MM.1S (cell line): ENCODE data around the gene DNAJB8.

Experiments
- DNase-seq: peaks from one replicate; pipeline ENCODE4 v3.0.0-alpha.2; 2015
- H2AFZ ChIP-seq: fragments of 300-600 bp; sonication (generic); 2 replicates; pipeline ENCODE4 v1.6.0; 2016; ENCODE audit warnings: antibody characterized with exemption, low read length
- H3F3A ChIP-seq: fragments of 300-600 bp; sonication (generic); 2 replicates; pipeline ENCODE4 v1.6.1; 2016; ENCODE audit warnings: mild to moderate bottlenecking, antibody characterized with exemption, low read length, moderate library complexity, mixed read lengths; ENCODE audit not compliant: insufficient read depth
- H3K27ac ChIP-seq: fragments of 300-600 bp; sonication (generic); 2 replicates; pipeline ENCODE4 v1.5.1; 2016; ENCODE audit warnings: mild to moderate bottlenecking, low read length
- H3K27me3 ChIP-seq: fragments of 300-600 bp; sonication (generic); replicated peaks from 2 replicates; pipeline ENCODE4 v1.6.0; 2016; ENCODE audit warnings: low read length; ENCODE audit not compliant: insufficient read depth
- H3K36me3 ChIP-seq: fragments of 300-600 bp; sonication (generic); replicated peaks from 2 replicates; pipeline ENCODE4 v1.6.1; 2016; ENCODE audit warnings: mild to moderate bottlenecking, low read length, mixed read lengths; ENCODE audit not compliant: insufficient read depth
- H3K4me1 ChIP-seq: fragments of 300-600 bp; sonication (generic); 2 replicates; pipeline ENCODE4 v1.6.1; 2016; ENCODE audit warnings: low read length, mixed read lengths
- H3K4me2 ChIP-seq: fragments of 300-600 bp; sonication (generic); 2 replicates; pipeline ENCODE4 v1.6.0; 2016; ENCODE audit warnings: low read depth, low read length
- H3K4me3 ChIP-seq: fragments of 300-600 bp; sonication (generic); 2 replicates; pipeline ENCODE4 v1.5.1; 2016; ENCODE audit warnings: low read length, mixed read lengths
- H3K79me2 ChIP-seq: fragments of 300-600 bp; sonication (generic); 2 replicates; pipeline ENCODE4 v1.6.1; 2016; ENCODE audit warnings: mixed run types, low read length, mixed read lengths
- H3K9ac ChIP-seq: fragments of 300-600 bp; sonication (generic); 2 replicates; pipeline ENCODE4 v1.6.1; 2016; ENCODE audit warnings: low read length, mixed read lengths
- H3K9me2 ChIP-seq: fragments of 300-600 bp; sonication (generic); replicated peaks from 2 replicates; pipeline ENCODE4 v1.6.1; 2016; ENCODE audit warnings: mild to moderate bottlenecking, low read length, mixed read lengths; ENCODE audit not compliant: insufficient read depth
- H3K9me3 ChIP-seq: fragments of 300-600 bp; sonication (generic); replicated peaks from 2 replicates; pipeline ENCODE4 v1.6.1; 2016; ENCODE audit warnings: mild to moderate bottlenecking, low read length, mixed read lengths; ENCODE audit not compliant: insufficient read depth
- H4K20me1 ChIP-seq: fragments of 300-600 bp; sonication (generic); 2 replicates; pipeline ENCODE4 v1.6.1; 2016; ENCODE audit warnings: mild to moderate bottlenecking, low read length, moderate library complexity, mixed read lengths; ENCODE audit not compliant: insufficient read depth
- EZH2 ChIP-seq: fragments of 300-600 bp; sonication (generic); optimal IDR thresholded peaks from 2 replicates; pipeline ENCODE3; 2017; ENCODE audit warnings: low read depth, mild to moderate bottlenecking, antibody characterized with exemption, low read length, mixed read lengths
- EZH2phosphoT487 ChIP-seq: fragments of 300-600 bp; sonication (generic); IDR thresholded peaks from 2 replicates; pipeline ENCODE4 v1.6.1; 2018; ENCODE audit warnings: antibody characterized with exemption, low read length
- TF ChIP-seq, protein P1 (sequence below): fragments of 300-600 bp; sonication (generic); IDR thresholded peaks from 2 replicates; pipeline ENCODE4 v1.5.1; 2016; ENCODE audit warnings: antibody characterized with exemption, low read length, mixed read lengths

The DNAJB8 gene

DNA sequence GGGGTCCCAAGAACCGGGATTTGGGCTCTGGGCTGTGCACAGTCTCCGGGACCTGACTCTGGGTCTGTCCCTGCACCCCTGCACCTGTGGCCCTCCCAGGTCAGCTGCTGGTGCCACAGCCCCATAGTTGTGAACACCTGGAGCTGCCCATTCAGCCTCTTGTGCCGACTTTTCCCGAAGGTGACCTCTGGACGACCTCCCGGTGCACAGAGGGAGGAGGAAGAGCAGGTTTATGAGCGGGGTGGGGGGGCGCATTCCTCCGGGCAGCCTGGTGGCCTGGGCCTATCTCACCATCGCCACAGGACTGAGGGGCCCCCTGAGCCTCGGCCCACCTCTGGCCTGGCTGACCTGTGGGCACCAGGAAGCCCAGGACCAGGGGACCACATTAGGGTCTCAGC lies 45.3 kb downstream of the DNAJB8 start:
- no peak overlapping the region for H3K9ac ChIP-seq
- no peak overlapping the region for H3K4me2 ChIP-seq
- no peaks in the 10 kb centered on the region for H3K79me2 ChIP-seq
- TF ChIP-seq EZH2 (no peak), EZH2phosphoT487 (no peak)
- TF ChIP-seq, protein P1, sequence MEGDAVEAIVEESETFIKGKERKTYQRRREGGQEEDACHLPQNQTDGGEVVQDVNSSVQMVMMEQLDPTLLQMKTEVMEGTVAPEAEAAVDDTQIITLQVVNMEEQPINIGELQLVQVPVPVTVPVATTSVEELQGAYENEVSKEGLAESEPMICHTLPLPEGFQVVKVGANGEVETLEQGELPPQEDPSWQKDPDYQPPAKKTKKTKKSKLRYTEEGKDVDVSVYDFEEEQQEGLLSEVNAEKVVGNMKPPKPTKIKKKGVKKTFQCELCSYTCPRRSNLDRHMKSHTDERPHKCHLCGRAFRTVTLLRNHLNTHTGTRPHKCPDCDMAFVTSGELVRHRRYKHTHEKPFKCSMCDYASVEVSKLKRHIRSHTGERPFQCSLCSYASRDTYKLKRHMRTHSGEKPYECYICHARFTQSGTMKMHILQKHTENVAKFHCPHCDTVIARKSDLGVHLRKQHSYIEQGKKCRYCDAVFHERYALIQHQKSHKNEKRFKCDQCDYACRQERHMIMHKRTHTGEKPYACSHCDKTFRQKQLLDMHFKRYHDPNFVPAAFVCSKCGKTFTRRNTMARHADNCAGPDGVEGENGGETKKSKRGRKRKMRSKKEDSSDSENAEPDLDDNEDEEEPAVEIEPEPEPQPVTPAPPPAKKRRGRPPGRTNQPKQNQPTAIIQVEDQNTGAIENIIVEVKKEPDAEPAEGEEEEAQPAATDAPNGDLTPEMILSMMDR: no peak
- no peaks in the 10 kb centered on the region for H3K4me1 ChIP-seq
- H3F3A ChIP-seq: no peaks in the 10 kb centered on the region
- DNase-seq: no peak
- H3K9me2 ChIP-seq: no peaks in the 10 kb centered on the region
- no peaks in the 10 kb centered on the region for H3K27me3 ChIP-seq
- H3K27ac ChIP-seq: no peak overlapping the region
- no peak overlapping the region for H3K4me3 ChIP-seq
- H2AFZ ChIP-seq: no peak overlapping the region
- H4K20me1 ChIP-seq: no peaks in the 10 kb centered on the region
- no peaks in the 10 kb centered on the region for H3K9me3 ChIP-seq
- no peaks in the 10 kb centered on the region for H3K36me3 ChIP-seq

DNA sequence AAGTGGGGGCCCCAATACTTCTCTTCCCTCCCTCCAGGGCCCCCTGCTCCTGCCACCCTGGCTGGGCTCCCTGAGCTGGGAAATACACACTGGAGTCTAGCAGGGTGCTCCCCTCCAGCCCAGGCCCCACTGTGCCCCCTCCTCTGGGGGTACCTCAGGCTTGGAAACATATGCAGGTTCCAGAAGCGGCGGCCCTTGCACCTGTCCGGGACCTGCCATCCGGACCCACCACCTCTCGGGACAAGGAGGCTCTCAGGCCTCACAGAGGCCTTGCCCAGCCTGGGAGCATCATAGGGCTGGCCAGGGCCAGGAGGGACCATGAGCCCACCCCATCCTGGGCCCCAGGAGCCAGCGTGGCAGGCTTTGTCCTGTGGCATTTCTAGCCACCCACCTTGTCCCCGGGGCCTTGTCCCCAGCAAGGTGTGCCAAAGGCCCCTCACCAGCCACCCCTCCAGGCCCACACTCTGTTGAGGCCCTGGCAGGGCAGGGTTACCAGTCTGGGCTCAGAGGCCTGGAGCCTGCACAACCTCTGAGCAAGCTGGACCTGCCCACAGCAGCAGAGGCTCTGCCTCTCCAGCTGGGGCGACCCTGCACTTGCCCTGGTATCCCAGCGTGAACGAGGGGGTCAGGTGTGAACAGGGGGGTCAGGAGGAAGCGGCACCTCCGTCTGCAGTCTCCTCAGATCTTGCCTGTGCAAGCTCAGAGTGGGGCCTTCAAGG lies 45.8 kb downstream of the DNAJB8 start:
- no peaks in the 10 kb centered on the region for H3K9me2 ChIP-seq
- H3K4me1 ChIP-seq: no peaks in the 10 kb centered on the region
- H3K9me3 ChIP-seq: no peaks in the 10 kb centered on the region
- H3K4me2 ChIP-seq: no peak overlapping the region
- H3K9ac ChIP-seq: no peak overlapping the region
- H2AFZ ChIP-seq: no peak overlapping the region
- H3K27ac ChIP-seq: no peak overlapping the region
- H3K36me3 ChIP-seq: no peaks in the 10 kb centered on the region
- no peak for DNase-seq
- H3K79me2 ChIP-seq: no peaks in the 10 kb centered on the region
- no peaks in the 10 kb centered on the region for H4K20me1 ChIP-seq
- no peak overlapping the region for H3K4me3 ChIP-seq
- H3F3A ChIP-seq: no peaks in the 10 kb centered on the region
- no peak for TF ChIP-seq EZH2
- TF ChIP-seq, protein P1: no peak
- TF ChIP-seq EZH2phosphoT487: no peak
- no peaks in the 10 kb centered on the region for H3K27me3 ChIP-seq

DNA sequence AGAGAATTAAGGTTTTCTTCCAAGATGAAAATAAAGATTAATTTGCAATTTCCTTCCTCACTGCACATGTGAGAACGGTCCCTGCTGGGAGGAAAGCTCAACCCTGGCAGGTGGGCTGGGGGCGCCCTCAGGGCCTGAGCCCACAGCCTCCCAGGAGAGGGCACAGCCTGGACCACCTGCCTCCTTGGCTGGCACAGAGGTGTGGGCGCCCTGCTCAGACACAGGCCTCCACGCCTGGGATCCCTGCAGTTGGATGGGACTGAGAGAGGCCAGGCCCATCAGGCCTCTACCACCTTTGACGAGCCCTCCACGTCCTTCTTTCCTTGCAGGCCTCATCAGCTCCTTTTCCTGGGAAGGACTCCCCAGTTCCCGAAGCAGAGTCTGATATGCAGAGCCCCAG lies 46.4 kb downstream of the DNAJB8 start:
- no peak for TF ChIP-seq EZH2phosphoT487
- TF ChIP-seq EZH2: no peak
- TF ChIP-seq, protein P1: no peak
- H4K20me1 ChIP-seq: no peaks in the 10 kb centered on the region
- no peak overlapping the region for H2AFZ ChIP-seq
- H3K27me3 ChIP-seq: no peaks in the 10 kb centered on the region
- no peak overlapping the region for H3K9ac ChIP-seq
- no peaks in the 10 kb centered on the region for H3K9me2 ChIP-seq
- H3K4me2 ChIP-seq: no peak overlapping the region
- no peaks in the 10 kb centered on the region for H3K36me3 ChIP-seq
- no peaks in the 10 kb centered on the region for H3K4me1 ChIP-seq
- no peak for DNase-seq
- H3F3A ChIP-seq: no peaks in the 10 kb centered on the region
- H3K9me3 ChIP-seq: no peaks in the 10 kb centered on the region
- no peak overlapping the region for H3K4me3 ChIP-seq
- H3K79me2 ChIP-seq: no peaks in the 10 kb centered on the region
- H3K27ac ChIP-seq: no peak overlapping the region
